HepG2 (cell line): ENCODE data around the gene P2RX7.

Source experiments
- ARNT ChIP-seq: fragments of 450-650 bp; IDR thresholded peaks from 2 replicates; pipeline ENCODE4 v1.6.1; 2017
- CTCF ChIP-seq: sonication (generic); formaldehyde crosslinking; IDR thresholded peaks from 2 replicates; pipeline ENCODE4 v1.5.0; 2020; ENCODE audit warnings: mild to moderate bottlenecking, missing genetic modification reagents, moderate library complexity
- E2F1 ChIP-seq: sonication (generic); formaldehyde crosslinking; IDR thresholded peaks from 2 replicates; pipeline ENCODE4 v1.5.0; 2020; ENCODE audit warnings: missing genetic modification reagents
- EZH2 ChIP-seq: conservative IDR thresholded peaks from 2 replicates; pipeline ENCODE4 v1.6.1; 2012; ENCODE audit warnings: mild to moderate bottlenecking, low read depth, low read length, moderate library complexity
- HDAC2 ChIP-seq: sonication (generic); formaldehyde crosslinking; IDR thresholded peaks from 2 replicates; pipeline ENCODE4 v1.4.0; 2020; ENCODE audit warnings: missing genetic modification reagents
- HOXA7 ChIP-seq: sonication (generic); formaldehyde crosslinking; IDR thresholded peaks from 2 replicates; pipeline ENCODE4 v1.8.1; 2022; ENCODE audit warnings: mild to moderate bottlenecking, missing genetic modification reagents, moderate library complexity
- MIER3 ChIP-seq: IDR thresholded peaks from 2 replicates; pipeline ENCODE4 v1.6.1; 2016; ENCODE audit warnings: missing compliant biosample characterization, borderline replicate concordance
- NFRKB ChIP-seq: fragments of 450-650 bp; IDR thresholded peaks from 2 replicates; pipeline ENCODE4 v1.6.1; 2017
- NR2F2 ChIP-seq: IDR thresholded peaks from 2 replicates; pipeline ENCODE4 v1.6.1; 2012; ENCODE audit warnings: low read depth, inconsistent platforms, borderline replicate concordance
- SMAD3 ChIP-seq: sonication (generic); formaldehyde crosslinking; IDR thresholded peaks from 2 replicates; pipeline ENCODE4 v1.4.0; 2020; ENCODE audit warnings: missing genetic modification reagents
- TBP ChIP-seq: sonication (generic); formaldehyde crosslinking; IDR thresholded peaks from 2 replicates; pipeline ENCODE4 v1.5.0; 2020; ENCODE audit warnings: missing genetic modification reagents
- YEATS4 ChIP-seq: sonication (generic); formaldehyde crosslinking; IDR thresholded peaks from 2 replicates; pipeline ENCODE4 v1.4.0; 2020; ENCODE audit warnings: missing genetic modification reagents, borderline replicate concordance
- ZMYM4 ChIP-seq: sonication (generic); formaldehyde crosslinking; IDR thresholded peaks from 2 replicates; pipeline ENCODE4 v1.8.1; 2023; ENCODE audit warnings: mild to moderate bottlenecking, missing genetic modification reagents
- ZNF251 ChIP-seq: sonication (generic); formaldehyde crosslinking; IDR thresholded peaks from 2 replicates; pipeline ENCODE4 v1.9.0; 2021; ENCODE audit warnings: mild to moderate bottlenecking, missing genetic modification reagents

- TF ChIP-seq TBP (CRISPR knock-in tag) (no peak), HDAC2 (no peak), HOXA7 (CRISPR knock-in tag) (no peak), NFRKB (no peak), CTCF (no peak), ZNF251 (CRISPR knock-in tag) (no peak), EZH2 (no peak), E2F1 (CRISPR knock-in tag) (no peak), ARNT (no peak), NR2F2 (no peak), SMAD3 (CRISPR knock-in tag) (no peak), ZMYM4 (no peak), MIER3 (no peak), YEATS4 (CRISPR knock-in tag) (no peak)
Measured at GRCh38 chr12:121209221-121209620, 76.5 kb downstream of the P2RX7 start.
